GM18868 (cell line): ENCODE data around the gene DPH1.
"Not testable (repeated sequence)": the region's sequence is repeated elsewhere in the genome, so short reads cannot be mapped to it uniquely, and the experiment has no call there.

ENCODE experiments used
- ATAC-seq: cut with Tn5 transposase; IDR thresholded peaks from one replicate; pipeline ENCODE4 v1.9.1; 2021; ENCODE audit warnings: mild to moderate bottlenecking, moderate library complexity; ENCODE audit not compliant: unreplicated experiment

DPH1 gene

GRCh38 chr17:2029911-2030778 lies at the start of gene DPH1:
Gene DPH1, plus strand, starts transcription at chr17:2030153. Its CDS starts 17 bp downstream, at chr17:2030170.
- ATAC-seq = peak; percentile 80

GRCh38 chr17:1980665-1981250 lies 49.2 kb upstream of the DPH1 start:
- no peak for ATAC-seq

- not testable (repeated sequence) for ATAC-seq
Observed at GRCh38 chr17:1982793-1983366, 47.1 kb upstream of the DPH1 start.

GRCh38 chr17:1985093-1985492 lies 44.9 kb upstream of the DPH1 start:
- no peak for ATAC-seq

- ATAC-seq = no peak
Observed at GRCh38 chr17:1985686-1986085, 44.3 kb upstream of the DPH1 start.

- ATAC-seq = no peak
Observed at GRCh38 chr17:1986783-1987451, 43.0 kb upstream of the DPH1 start.

- ATAC-seq = no peak
Observed at GRCh38 chr17:1989135-1989534, 40.8 kb upstream of the DPH1 start.

GRCh38 chr17:1992541-1992940 lies 37.4 kb upstream of the DPH1 start:
- ATAC-seq = no peak

GRCh38 chr17:1994707-1995106 lies 35.2 kb upstream of the DPH1 start:
- ATAC-seq = no peak

GRCh38 chr17:1995321-1995892 lies 34.5 kb upstream of the DPH1 start:
- no peak for ATAC-seq

GRCh38 chr17:1995907-1996799 lies 33.8 kb upstream of the DPH1 start:
- no peak for ATAC-seq

GRCh38 chr17:1996800-1997288 lies 33.1 kb upstream of the DPH1 start:
- ATAC-seq = no peak

- no peak for ATAC-seq
Observed at GRCh38 chr17:1997289-1997926, 32.5 kb upstream of the DPH1 start.

GRCh38 chr17:1997927-1998742 lies 31.8 kb upstream of the DPH1 start:
- ATAC-seq = no peak

GRCh38 chr17:1999557-2000251 lies 30.2 kb upstream of the DPH1 start:
- ATAC-seq = no peak

- ATAC-seq = no peak
Observed at GRCh38 chr17:2002767-2003329, 27.1 kb upstream of the DPH1 start.

GRCh38 chr17:2003525-2003924 lies 26.4 kb upstream of the DPH1 start:
- no peak for ATAC-seq
